Endothelial cell of umbilical vein (primary cell): Measurements from ENCODE around the gene THAP4.

Experiments
- EZH2 ChIP-seq: IDR thresholded peaks from 2 replicates; pipeline ENCODE4 v1.6.1; 2012; ENCODE audit warnings: borderline replicate concordance, low read depth, mild to moderate bottlenecking, moderate library complexity, low read length, inconsistent platforms; ENCODE audit not compliant: severe bottlenecking
- POLR2A ChIP-seq: IDR thresholded peaks from 2 replicates; pipeline ENCODE4 v1.6.1; 2012; ENCODE audit warnings: low read depth, mild to moderate bottlenecking, control low read depth, low read length
- POLR2AphosphoS5 ChIP-seq: IDR thresholded peaks from 2 replicates; pipeline ENCODE4 v1.6.1; 2012; ENCODE audit warnings: low read depth, mild to moderate bottlenecking, control low read depth, low read length, moderate library complexity; ENCODE audit not compliant: insufficient read depth
- TF ChIP-seq, protein P1 (sequence below), 2 donors: IDR thresholded peaks; 1 replicate in 1 of 2; 2 replicates in 1 of 2; pipeline ENCODE4 v1.5.1; 2011; ENCODE audit warnings: low read length in 2 of 2, mild to moderate bottlenecking in 2 of 2, moderate library complexity in 2 of 2, control low read depth in 1 of 2, inconsistent platforms in 1 of 2, low read depth in 1 of 2; ENCODE audit not compliant: insufficient read depth in 1 of 2; ENCODE audit errors: extremely low read depth in 1 of 2

DNA sequence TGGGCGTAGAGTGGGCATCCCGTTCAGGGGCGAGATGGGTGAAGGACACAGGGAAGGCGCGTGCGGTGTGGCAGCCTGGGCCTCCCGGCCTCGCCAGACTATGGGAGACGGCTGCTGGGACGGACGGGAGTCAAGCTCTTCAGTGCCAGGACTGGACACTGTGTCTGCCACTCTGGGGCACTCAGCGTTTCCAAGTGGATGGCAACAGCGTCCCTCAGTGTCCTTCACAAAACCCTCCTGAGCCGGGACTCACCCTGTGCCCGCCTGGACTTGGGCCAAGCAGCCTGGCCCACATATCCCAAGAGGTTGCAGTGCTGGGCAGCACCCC lies 94.7 kb downstream of the THAP4 start:
- TF ChIP-seq, protein P1, sequence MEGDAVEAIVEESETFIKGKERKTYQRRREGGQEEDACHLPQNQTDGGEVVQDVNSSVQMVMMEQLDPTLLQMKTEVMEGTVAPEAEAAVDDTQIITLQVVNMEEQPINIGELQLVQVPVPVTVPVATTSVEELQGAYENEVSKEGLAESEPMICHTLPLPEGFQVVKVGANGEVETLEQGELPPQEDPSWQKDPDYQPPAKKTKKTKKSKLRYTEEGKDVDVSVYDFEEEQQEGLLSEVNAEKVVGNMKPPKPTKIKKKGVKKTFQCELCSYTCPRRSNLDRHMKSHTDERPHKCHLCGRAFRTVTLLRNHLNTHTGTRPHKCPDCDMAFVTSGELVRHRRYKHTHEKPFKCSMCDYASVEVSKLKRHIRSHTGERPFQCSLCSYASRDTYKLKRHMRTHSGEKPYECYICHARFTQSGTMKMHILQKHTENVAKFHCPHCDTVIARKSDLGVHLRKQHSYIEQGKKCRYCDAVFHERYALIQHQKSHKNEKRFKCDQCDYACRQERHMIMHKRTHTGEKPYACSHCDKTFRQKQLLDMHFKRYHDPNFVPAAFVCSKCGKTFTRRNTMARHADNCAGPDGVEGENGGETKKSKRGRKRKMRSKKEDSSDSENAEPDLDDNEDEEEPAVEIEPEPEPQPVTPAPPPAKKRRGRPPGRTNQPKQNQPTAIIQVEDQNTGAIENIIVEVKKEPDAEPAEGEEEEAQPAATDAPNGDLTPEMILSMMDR (IDR thresholded peaks at IDR 0.05; ENCODE audit: extremely low read depth in 1 of 2, insufficient read depth in 1 of 2, low read depth in 1 of 2, low read length in 2 of 2), result no peak
- no peak for TF ChIP-seq POLR2A
- TF ChIP-seq POLR2AphosphoS5, result no peak
- no peak for TF ChIP-seq EZH2
